Thyroid gland (tissue), 4 donors: ENCODE data around the gene OR6C6.

Experiments used
- CTCF ChIP-seq, 6 experiments: fragments of 200-600 bp in 3 of 6; fragments of 450-650 bp in 3 of 6; sonication (generic) in 3 of 6; IDR thresholded peaks; one replicate each; pipeline ENCODE4 v1.5.1; 2016 to 2019; ENCODE audit warnings: antibody characterized with exemption in 6 of 6, mild to moderate bottlenecking in 2 of 6, inconsistent platforms in 1 of 6, moderate library complexity in 1 of 6
- POLR2A ChIP-seq, 2 donors: fragments of 450-650 bp; IDR thresholded peaks; one replicate each; pipeline ENCODE4 v1.6.1; 2017; ENCODE audit warnings: antibody characterized with exemption in 2 of 2, mild to moderate bottlenecking in 2 of 2, moderate library complexity in 1 of 2

DNA sequence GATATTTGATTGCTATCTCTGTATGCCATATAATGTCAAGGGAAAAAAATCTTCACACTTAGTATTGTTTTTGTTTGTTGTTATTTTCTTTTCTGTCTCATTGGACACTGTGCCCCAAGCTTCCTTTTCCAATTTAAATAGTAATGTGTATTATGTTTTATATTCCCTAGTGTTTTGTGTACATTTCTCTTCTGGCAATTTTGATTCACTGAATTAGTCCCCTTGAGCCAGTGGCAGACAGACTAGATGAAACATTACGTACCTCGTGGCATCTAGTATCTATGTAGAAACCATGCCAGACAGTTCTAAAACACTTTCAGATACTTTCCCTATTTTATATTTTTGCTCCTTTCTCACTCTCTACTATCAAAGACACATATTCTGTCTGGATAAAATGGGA lies 17.7 kb upstream of the OR6C6 start, which contains the start of gene OR6C1:
- TF ChIP-seq CTCF (IDR thresholded peaks at IDR 0.05) (no peak), POLR2A (IDR thresholded peaks at IDR 0.05) (no peak)
